ENCODE measurements around the gene SULF2. TPM values are rescaled to one million over a fixed set of nuclear protein-coding genes. Genes with fewer than 3 reads are reported as not detected.

Gene SULF2
- total and polyA plus RNA-seq, 2 of the 13 experiments (the other 11 are each of a cell fraction or from before 2014, with no cell fraction given) = 7.2 to 50.9 TPM

GRCh38 chr20:47815866-47816265 lies 30.6 kb upstream of the SULF2 start:
- Histone ChIP-seq H2AFZ (ENCODE audit: low read length) (no peak overlapping the region), H4K20me1 (ENCODE audit: insufficient read depth, low read length) (no peaks in the 10 kb centered on the region), H3K4me1 (ENCODE audit: insufficient read depth, low read length) (no peaks in the 10 kb centered on the region), H3K79me2 (ENCODE audit: insufficient read depth, low read length) (no peaks in the 10 kb centered on the region), H3K4me2 (ENCODE audit: low read depth, low read length) (no peak overlapping the region), H3K36me3 (replicated peaks in 1 of 2; ENCODE audit: control insufficient read depth in 1 of 2, insufficient read depth in 2 of 2, low read length in 2 of 2) (no peaks in the 10 kb centered on the region), H3K27ac (ENCODE audit: extremely low read length, insufficient read depth, low read length) (no peak overlapping the region), H3K9me3 (ENCODE audit: low read length) (no peaks in the 10 kb centered on the region), H3K27me3 (ENCODE audit: control insufficient read depth in 1 of 2, insufficient read depth in 2 of 2, low read length in 2 of 2) (peaks cover 4 to 50% of the 10 kb centered on the region in 2 experiments; a peak in 4 of 5 replicates), H3K4me3 (replicated peaks in 1 of 3; ENCODE audit: insufficient read depth in 1 of 3, low read depth in 2 of 3, low read length in 3 of 3) (no peak overlapping the region), H3K9ac (ENCODE audit: insufficient read depth, low read depth, low read length) (no peak overlapping the region)
- in situ Hi-C loops (cut with HindIII; ENCODE audit: extremely low pct_ligation_motif_present, low pct_unique_long_range_greater_than_20kb) (no loop called here), intact Hi-C loops (cut with micrococcal nuclease; ENCODE audit: unreplicated experiment) (no loop called here)
- ChIA-PET CTCF (ENCODE audit: low intra/inter-chr PET ratio, low total read pairs) (no interaction called here), POLR2A (no interaction called here)
- BruUV-seq (replicated peaks) = no TSS peak
- DNase-seq (ENCODE audit: low spot score) (no peak), FAIRE-seq (no peak), ATAC-seq (no peak)
- 4% methylated on average over 5 of the region's 5 CpGs for WGBS (ENCODE audit: low lambda C conversion rate)
- TF ChIP-seq ZNF598 (CRISPR knock-in tag; IDR thresholded peaks at IDR 0.05; ENCODE audit: borderline replicate concordance) = no peak
- no peak for TF ChIP-seq MTA1 (CRISPR knock-in tag; IDR thresholded peaks at IDR 0.05; ENCODE audit: borderline replicate concordance)
- TF ChIP-seq ZBTB49 (CRISPR knock-in tag; IDR thresholded peaks at IDR 0.05; ENCODE audit: borderline replicate concordance) = no peak

GRCh38 chr20:47815416-47815806 lies 30.1 kb upstream of the SULF2 start:
- no peak for TF ChIP-seq SIN3A (IDR thresholded peaks at IDR 0.05; ENCODE audit: borderline replicate concordance, low read depth, low read length)
- TF ChIP-seq KAT2B (IDR thresholded peaks at IDR 0.05; ENCODE audit: borderline replicate concordance, low read depth, low read length) = peak; percentile 44; the same call in 1 of the 2 replicates
- no peak for TF ChIP-seq ZNF232 (CRISPR knock-in tag; IDR thresholded peaks at IDR 0.05; ENCODE audit: borderline replicate concordance)
- no peak for TF ChIP-seq ATF7-NPFF (CRISPR knock-in tag; IDR thresholded peaks at IDR 0.05; ENCODE audit: low read depth)
- TF ChIP-seq RFX1 (IDR thresholded peaks at IDR 0.05) = no peak
- Histone ChIP-seq H4K20me1 (ENCODE audit: insufficient read depth, low read length) (no peaks in the 10 kb centered on the region), H2AFZ (ENCODE audit: low read length) (no peak overlapping the region), H3K4me3 (replicated peaks in 1 of 3; ENCODE audit: insufficient read depth in 1 of 3, low read depth in 2 of 3, low read length in 3 of 3) (no peak overlapping the region), H3K27me3 (ENCODE audit: control insufficient read depth in 1 of 2, insufficient read depth in 2 of 2, low read length in 2 of 2) (peaks cover 7 to 50% of the 10 kb centered on the region in 2 experiments; a peak in 3 of 5 replicates), H3K79me2 (ENCODE audit: insufficient read depth, low read length) (no peaks in the 10 kb centered on the region), H3K9me3 (ENCODE audit: low read length) (no peaks in the 10 kb centered on the region), H3K4me1 (ENCODE audit: insufficient read depth, low read length) (no peaks in the 10 kb centered on the region), H3K36me3 (replicated peaks in 1 of 2; ENCODE audit: control insufficient read depth in 1 of 2, insufficient read depth in 2 of 2, low read length in 2 of 2) (no peaks in the 10 kb centered on the region), H3K9ac (ENCODE audit: insufficient read depth, low read depth, low read length) (no peak overlapping the region), H3K4me2 (ENCODE audit: low read depth, low read length) (no peak overlapping the region), H3K27ac (ENCODE audit: extremely low read length, insufficient read depth, low read length) (no peak overlapping the region)
- ATAC-seq = no peak
- WGBS (ENCODE audit: low lambda C conversion rate) = 17% methylated on average over 3 of the region's 3 CpGs
- ChIA-PET CTCF (ENCODE audit: low intra/inter-chr PET ratio, low total read pairs) (no interaction called here), POLR2A (no interaction called here)
- DNase-seq (ENCODE audit: low spot score) = no peak
- BruUV-seq (replicated peaks) = no TSS peak
- no peak for FAIRE-seq
- intact Hi-C loops (cut with micrococcal nuclease; ENCODE audit: unreplicated experiment) = no loop called here
- in situ Hi-C loops (cut with HindIII; ENCODE audit: extremely low pct_ligation_motif_present, low pct_unique_long_range_greater_than_20kb) = no loop called here

All from HepG2 (cell line).